K562 (cell line): ENCODE data around the gene NUP62. TPM values are rescaled to one million over a fixed set of nuclear protein-coding genes. Genes with fewer than 3 reads are reported as not detected.
A peak's percentile ranks its signal among the peaks of the same experiment; 100 is the strongest.

ENCODE experiments used
- BACH1 ChIP-seq: fragments of 200-800 bp; sonication (Bioruptor generic); IDR thresholded peaks from 2 replicates; pipeline ENCODE4 v1.6.1; 2016; ENCODE audit warnings: missing genetic modification characterization, missing compliant biosample characterization
- CTBP1 ChIP-seq: fragments of 450-650 bp; IDR thresholded peaks from 2 replicates; pipeline ENCODE4 v1.6.1; 2016; ENCODE audit warnings: borderline replicate concordance
- E2F3 ChIP-seq: fragments of 250-450 bp; sonication (Bioruptor Pico); IDR thresholded peaks from 2 replicates; pipeline ENCODE4 v1.4.0; 2020; ENCODE audit warnings: mild to moderate bottlenecking
- ELF2 ChIP-seq: fragments of 250-450 bp; sonication (Bioruptor Pico); IDR thresholded peaks from 2 replicates; pipeline ENCODE4 v1.5.0; 2021; ENCODE audit warnings: mild to moderate bottlenecking
- GATAD2B ChIP-seq: fragments of 450-650 bp; IDR thresholded peaks from 2 replicates; pipeline ENCODE4 v1.6.1; 2017; ENCODE audit warnings: mild to moderate bottlenecking, borderline replicate concordance
- HDAC1 ChIP-seq, 2 experiments: fragments of 450-650 bp; IDR thresholded peaks; 2 replicates each; pipeline ENCODE4 v1.6.1; 2016 to 2017; ENCODE audit warnings: inconsistent platforms in 1 of 2, mild to moderate bottlenecking in 1 of 2, moderate library complexity in 1 of 2
- HDAC6 ChIP-seq: IDR thresholded peaks from 2 replicates; pipeline ENCODE4 v1.6.1; 2012; ENCODE audit warnings: low read depth, mild to moderate bottlenecking, control low read depth, inconsistent platforms, low read length, moderate library complexity
- HEY1 ChIP-seq: fragments of 250-450 bp; sonication (Bioruptor Pico); IDR thresholded peaks from 2 replicates; pipeline ENCODE4 v1.5.0; 2020; ENCODE audit warnings: mild to moderate bottlenecking, moderate library complexity, borderline replicate concordance
- LARP7 ChIP-seq: fragments of 450-650 bp; IDR thresholded peaks from 2 replicates; pipeline ENCODE4 v1.6.1; 2016
- MAFK ChIP-seq: IDR thresholded peaks from 2 replicates; pipeline ENCODE4 v1.6.1; 2011; ENCODE audit warnings: low read length, improper control_type of control experiment
- MAZ ChIP-seq, 2 experiments: fragments of 450-650 bp in 1 of 2; sonication (generic) in 1 of 2; formaldehyde crosslinking; IDR thresholded peaks in 1 of 2; conservative IDR thresholded peaks in 1 of 2; 2 replicates each; pipeline versions ENCODE4 v1.4.0 to v1.5.0; 2020; ENCODE audit warnings: mild to moderate bottlenecking in 1 of 2, missing genetic modification reagents in 1 of 2
- POLR2G ChIP-seq: fragments of 200-400 bp; formaldehyde crosslinking; IDR thresholded peaks from 2 replicates; pipeline ENCODE4 v1.6.1; 2017; ENCODE audit warnings: low read depth, mild to moderate bottlenecking, antibody characterized with exemption, low read length, moderate library complexity
- POU5F1 ChIP-seq: fragments of 150-350 bp; IDR thresholded peaks from 2 replicates; pipeline ENCODE4 v1.6.1; 2014; ENCODE audit warnings: borderline replicate concordance, low read length, low read depth, mild to moderate bottlenecking; ENCODE audit not compliant: partially characterized antibody
- RBFOX2 ChIP-seq: fragments of 200-400 bp; formaldehyde crosslinking; IDR thresholded peaks from 2 replicates; pipeline ENCODE4 v1.6.1; 2017; ENCODE audit warnings: low read depth, mild to moderate bottlenecking, low read length, moderate library complexity
- SAFB2 ChIP-seq: fragments of 200-400 bp; formaldehyde crosslinking; IDR thresholded peaks from 2 replicates; pipeline ENCODE4 v1.6.1; 2018; ENCODE audit warnings: borderline replicate concordance, low read length, low read depth, moderate library complexity; ENCODE audit not compliant: severe bottlenecking
- STAT5A ChIP-seq: IDR thresholded peaks from 2 replicates; pipeline ENCODE4 v1.6.1; 2012; ENCODE audit warnings: low read length, inconsistent platforms, borderline replicate concordance
- ZC3H8 ChIP-seq: fragments of 450-650 bp; IDR thresholded peaks from 2 replicates; pipeline ENCODE4 v1.6.1; 2017
- ZNF134 ChIP-seq: fragments of 250-450 bp; sonication (Bioruptor Pico); conservative IDR thresholded peaks from 2 replicates; pipeline ENCODE4 v1.4.0; 2020
- ZNF165 ChIP-seq: fragments of 250-450 bp; sonication (Bioruptor Pico); IDR thresholded peaks from 2 replicates; pipeline ENCODE4 v1.4.0; 2020; ENCODE audit warnings: borderline replicate concordance
- ZNF507 ChIP-seq: conservative IDR thresholded peaks from 2 replicates; pipeline ENCODE4 v1.6.1; 2017; ENCODE audit warnings: missing genetic modification characterization, missing compliant biosample characterization
- ZNF76 ChIP-seq: fragments of 250-450 bp; sonication (Bioruptor Pico); IDR thresholded peaks from 2 replicates; pipeline ENCODE4 v1.4.0; 2020; ENCODE audit warnings: mild to moderate bottlenecking, moderate library complexity, borderline replicate concordance
- polyA plus RNA-seq, 8 experiments: library from polyadenylated mRNA; depleted of rRNA in 4 of 8; stranded (reverse) in 5 of 8; unstranded in 3 of 8; fragments of >200 nt; fragmentation: Nextera tagmentation in 2 of 8; fragmentation: Illumina TruSeq in 1 of 8; extraction: Ambion mirVana in 2 of 8; extraction: Trizol in 1 of 8; gene quantifications; 2 replicates each; pipeline versions ENCODE4 v1.2.1 to v1.2.3, GENCODE V29; 2011 to 2014; ENCODE audit warnings: inconsistent platforms in 1 of 8, missing spikeins in 1 of 8
- total RNA-seq, 7 experiments: library from RNA; depleted of rRNA in 6 of 7; stranded (reverse); fragments of >200 nt in 6 of 7; fragmentation: Illumina TruSeq in 2 of 7; extraction: Trizol in 2 of 7; gene quantifications; 2 replicates each; pipeline versions ENCODE4 v1.2.1 to v1.2.3, GENCODE V29; 2011 to 2021; ENCODE audit warnings: low replicate concordance in 1 of 7
- TF ChIP-seq, protein P1 (sequence below): fragments of 250-450 bp; sonication (Bioruptor Pico); IDR thresholded peaks from 2 replicates; pipeline ENCODE4 v1.5.1; 2021; ENCODE audit warnings: mild to moderate bottlenecking
- TF ChIP-seq, protein P2 (sequence below), 2 experiments: IDR thresholded peaks in 1 of 2; conservative IDR thresholded peaks in 1 of 2; 2 replicates each; pipeline ENCODE4 v1.6.1; 2016; ENCODE audit warnings: low read depth in 2 of 2, mild to moderate bottlenecking in 1 of 2, missing compliant biosample characterization in 1 of 2, missing genetic modification characterization in 1 of 2, moderate library complexity in 1 of 2
- TF ChIP-seq, protein P3 (sequence below): sonication (generic); formaldehyde crosslinking; IDR thresholded peaks from 2 replicates; pipeline ENCODE4 v1.8.1; 2023; ENCODE audit warnings: mild to moderate bottlenecking, missing genetic modification reagents

Gene NUP62
- total and polyA plus RNA-seq, 9 of the 15 experiments (the other 6 are each of a cell fraction or from before 2014, with no cell fraction given), result 16.9 to 109 (median 66.0) TPM

DNA sequence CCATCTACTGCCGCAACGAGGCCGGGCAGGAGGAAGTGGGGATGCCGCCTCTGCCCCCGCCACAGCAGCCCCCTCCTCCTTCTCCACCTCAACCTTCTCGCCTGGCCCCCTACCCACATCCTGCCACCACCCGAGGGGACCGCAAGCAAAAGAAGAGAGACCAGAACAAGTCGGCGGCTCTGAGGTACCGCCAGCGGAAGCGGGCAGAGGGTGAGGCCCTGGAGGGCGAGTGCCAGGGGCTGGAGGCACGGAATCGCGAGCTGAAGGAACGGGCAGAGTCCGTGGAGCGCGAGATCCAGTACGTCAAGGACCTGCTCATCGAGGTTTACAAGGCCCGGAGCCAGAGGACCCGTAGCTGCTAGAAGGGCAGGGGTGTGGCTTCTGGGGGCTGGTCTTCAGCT lies 3.4 kb upstream of the NUP62 start (continued):
- TF ChIP-seq, protein P1, sequence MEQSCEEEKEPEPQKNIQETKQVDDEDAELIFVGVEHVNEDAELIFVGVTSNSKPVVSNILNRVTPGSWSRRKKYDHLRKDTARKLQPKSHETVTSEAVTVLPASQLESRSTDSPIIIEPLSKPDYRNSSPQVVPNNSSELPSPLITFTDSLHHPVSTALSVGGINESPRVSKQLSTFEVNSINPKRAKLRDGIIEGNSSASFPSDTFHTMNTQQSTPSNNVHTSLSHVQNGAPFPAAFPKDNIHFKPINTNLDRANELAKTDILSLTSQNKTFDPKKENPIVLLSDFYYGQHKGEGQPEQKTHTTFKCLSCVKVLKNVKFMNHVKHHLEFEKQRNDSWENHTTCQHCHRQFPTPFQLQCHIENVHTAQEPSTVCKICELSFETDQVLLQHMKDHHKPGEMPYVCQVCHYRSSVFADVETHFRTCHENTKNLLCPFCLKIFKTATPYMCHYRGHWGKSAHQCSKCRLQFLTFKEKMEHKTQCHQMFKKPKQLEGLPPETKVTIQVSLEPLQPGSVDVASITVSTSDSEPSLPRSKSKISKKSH (CRISPR knock-in tag), result no peak
- TF ChIP-seq ZNF76 (CRISPR knock-in tag) (no peak), SAFB2 (no peak), POLR2G (peak; percentile 82), ZNF134 (CRISPR knock-in tag) (no peak), RBFOX2 (peak; percentile 85), MAZ (CRISPR knock-in tag; conservative IDR thresholded peaks at IDR 0.05 in 1 of 2, IDR thresholded peaks at IDR 0.05 in 1 of 2) (0 out of 4 replicates have a peak, but pooled peaks of 1 of the 2 experiments have one; percentile 4), LARP7 (no peak), CTBP1 (no peak), HDAC6 (no peak), ZNF507 (tag) (no peak), BACH1 (tag) (no peak), ZC3H8 (no peak), GATAD2B (no peak), POU5F1 (no peak), ELF2 (0 out of 2 replicates have a peak, but pooled peaks have one; percentile 18), HEY1 (no peak), HDAC1 (IDR thresholded peaks at IDR 0.05) (no peak), E2F3 (CRISPR knock-in tag) (no peak), STAT5A (0 out of 2 replicates have a peak, but pooled peaks have one; percentile 8), MAFK (no peak), ZNF165 (no peak)
- TF ChIP-seq, protein P2, sequence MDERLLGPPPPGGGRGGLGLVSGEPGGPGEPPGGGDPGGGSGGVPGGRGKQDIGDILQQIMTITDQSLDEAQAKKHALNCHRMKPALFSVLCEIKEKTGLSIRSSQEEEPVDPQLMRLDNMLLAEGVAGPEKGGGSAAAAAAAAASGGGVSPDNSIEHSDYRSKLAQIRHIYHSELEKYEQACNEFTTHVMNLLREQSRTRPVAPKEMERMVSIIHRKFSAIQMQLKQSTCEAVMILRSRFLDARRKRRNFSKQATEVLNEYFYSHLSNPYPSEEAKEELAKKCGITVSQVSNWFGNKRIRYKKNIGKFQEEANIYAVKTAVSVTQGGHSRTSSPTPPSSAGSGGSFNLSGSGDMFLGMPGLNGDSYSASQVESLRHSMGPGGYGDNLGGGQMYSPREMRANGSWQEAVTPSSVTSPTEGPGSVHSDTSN (CRISPR knock-in tag; IDR thresholded peaks at IDR 0.05; ENCODE audit: low read depth), result no peak
- TF ChIP-seq, protein P2 (tag; conservative IDR thresholded peaks at IDR 0.05; ENCODE audit: low read depth), result no peak
- TF ChIP-seq, protein P3, sequence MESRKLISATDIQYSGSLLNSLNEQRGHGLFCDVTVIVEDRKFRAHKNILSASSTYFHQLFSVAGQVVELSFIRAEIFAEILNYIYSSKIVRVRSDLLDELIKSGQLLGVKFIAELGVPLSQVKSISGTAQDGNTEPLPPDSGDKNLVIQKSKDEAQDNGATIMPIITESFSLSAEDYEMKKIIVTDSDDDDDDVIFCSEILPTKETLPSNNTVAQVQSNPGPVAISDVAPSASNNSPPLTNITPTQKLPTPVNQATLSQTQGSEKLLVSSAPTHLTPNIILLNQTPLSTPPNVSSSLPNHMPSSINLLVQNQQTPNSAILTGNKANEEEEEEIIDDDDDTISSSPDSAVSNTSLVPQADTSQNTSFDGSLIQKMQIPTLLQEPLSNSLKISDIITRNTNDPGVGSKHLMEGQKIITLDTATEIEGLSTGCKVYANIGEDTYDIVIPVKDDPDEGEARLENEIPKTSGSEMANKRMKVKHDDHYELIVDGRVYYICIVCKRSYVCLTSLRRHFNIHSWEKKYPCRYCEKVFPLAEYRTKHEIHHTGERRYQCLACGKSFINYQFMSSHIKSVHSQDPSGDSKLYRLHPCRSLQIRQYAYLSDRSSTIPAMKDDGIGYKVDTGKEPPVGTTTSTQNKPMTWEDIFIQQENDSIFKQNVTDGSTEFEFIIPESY (CRISPR knock-in tag), result peak; percentile 64; the same call in 1 of the 2 replicates
